Thymus (tissue), 11 donors: ENCODE measurements around the gene ADAMTS3. TPM values are rescaled to one million over a fixed set of nuclear protein-coding genes. Genes with fewer than 3 reads are reported as not detected.

ENCODE experiments used
- DNase-seq, 9 donors: peaks; one replicate each; pipeline ENCODE4 v3.0.0-alpha.2; 2013; ENCODE audit warnings: low spot score in 9 of 9, low read depth in 6 of 9, missing footprints in 1 of 9
- H3K27ac ChIP-seq, 2 donors: one replicate each; pipeline ENCODE4 v1.5.1; 2013; ENCODE audit warnings: control low read depth in 1 of 2, low read depth in 1 of 2, low read length in 1 of 2, mild to moderate bottlenecking in 1 of 2, moderate library complexity in 1 of 2
- H3K27me3 ChIP-seq, 2 donors: one replicate each; pipeline ENCODE4 v1.5.1; 2013; ENCODE audit warnings: low read length in 1 of 2; ENCODE audit not compliant: control insufficient read depth in 2 of 2, insufficient read depth in 1 of 2
- H3K36me3 ChIP-seq, 2 donors: one replicate each; pipeline ENCODE4 v1.5.1; 2013; ENCODE audit warnings: low read length in 1 of 2, mild to moderate bottlenecking in 1 of 2, moderate library complexity in 1 of 2; ENCODE audit not compliant: control insufficient read depth in 2 of 2, insufficient read depth in 2 of 2
- H3K4me1 ChIP-seq, 2 donors: one replicate each; pipeline ENCODE4 v1.5.1; 2013; ENCODE audit warnings: low read length in 2 of 2; ENCODE audit not compliant: control insufficient read depth in 2 of 2, insufficient read depth in 2 of 2
- H3K4me3 ChIP-seq, 2 donors: one replicate each; pipeline ENCODE4 v1.5.1; 2013; ENCODE audit warnings: low read length in 2 of 2, control low read depth in 1 of 2, mild to moderate bottlenecking in 1 of 2
- H3K9me3 ChIP-seq, 2 donors: one replicate each; pipeline ENCODE4 v1.5.1; 2013; ENCODE audit warnings: low read length in 1 of 2, mild to moderate bottlenecking in 1 of 2; ENCODE audit not compliant: control insufficient read depth in 2 of 2, insufficient read depth in 1 of 2
- WGBS: extraction: QIAGEN DNeasy Blood & Tissue Kit; methylation state at CpG from one replicate; pipeline ENCODE4 v1.1.7; 2013; 5-methylcytosine and 5-hydroxymethylcytosine counted together
- polyA plus RNA-seq: library from polyadenylated mRNA; stranded (reverse); fragments of 200-250 nt; gene quantifications from one replicate; pipeline ENCODE4 v1.2.3, GENCODE V29; 2013
- total RNA-seq: library from RNA; stranded (reverse); fragments of 120-200 nt; gene quantifications from one replicate; pipeline ENCODE4 v1.2.4, GENCODE V29; 2013
- donor health status: healthy.

ADAMTS3 gene
- total and polyA plus RNA-seq, 2 donors, result 1.1 to 1.8 TPM

DNA sequence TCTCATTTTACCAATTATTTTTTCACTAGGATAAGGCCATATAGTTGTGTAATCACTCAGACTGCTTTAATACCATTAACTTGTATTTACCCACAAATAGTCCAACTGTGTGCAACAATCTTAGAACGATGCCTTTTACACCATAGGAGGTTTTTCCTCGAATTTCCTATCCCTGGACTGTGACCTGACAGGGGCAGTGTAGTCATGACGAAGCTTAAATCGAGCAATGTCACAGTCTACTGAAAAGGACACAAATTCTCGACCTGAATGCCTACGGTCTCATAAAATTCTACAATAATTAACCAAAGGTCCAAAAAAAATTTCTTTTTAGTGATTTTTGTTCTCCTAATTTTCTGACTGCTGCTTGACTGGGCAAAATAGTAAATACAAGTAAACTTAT, 208.9 kb downstream of the ADAMTS3 start:
- no peaks in the 10 kb centered on the region for H3K36me3 ChIP-seq
- WGBS, result 92% methylated on average over 6 of the region's 6 CpGs
- H3K27me3 ChIP-seq, result no peaks in the 10 kb centered on the region
- H3K27ac ChIP-seq, result no peak overlapping the region
- no peak overlapping the region for H3K4me3 ChIP-seq
- H3K4me1 ChIP-seq, result no peaks in the 10 kb centered on the region
- DNase-seq, result no peak
- no peaks in the 10 kb centered on the region for H3K9me3 ChIP-seq

DNA sequence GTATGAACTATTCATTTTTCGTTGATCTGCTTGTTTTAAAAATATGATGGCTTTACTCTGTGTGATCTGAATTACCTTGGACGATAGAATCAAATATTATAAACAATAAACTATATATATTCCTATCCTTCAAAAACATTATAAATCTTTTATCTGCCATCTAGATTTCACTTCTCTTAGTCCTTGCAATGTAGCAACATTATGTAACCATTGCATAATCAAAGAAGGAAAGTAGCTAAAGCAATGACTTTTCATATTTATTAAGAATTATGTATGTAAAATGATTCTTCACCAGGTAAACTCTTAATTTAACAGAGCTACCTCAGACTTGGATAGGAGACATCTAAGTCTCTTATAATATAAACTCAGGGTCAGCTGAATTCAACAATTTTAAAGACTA, 210.5 kb downstream of the ADAMTS3 start:
- H3K36me3 ChIP-seq, result no peaks in the 10 kb centered on the region
- WGBS, result 94% methylated on average over 2 of the region's 2 CpGs
- no peak for DNase-seq
- no peaks in the 10 kb centered on the region for H3K4me1 ChIP-seq
- H3K4me3 ChIP-seq, result no peak overlapping the region
- H3K27ac ChIP-seq, result no peak overlapping the region
- no peaks in the 10 kb centered on the region for H3K27me3 ChIP-seq
- no peaks in the 10 kb centered on the region for H3K9me3 ChIP-seq

DNA sequence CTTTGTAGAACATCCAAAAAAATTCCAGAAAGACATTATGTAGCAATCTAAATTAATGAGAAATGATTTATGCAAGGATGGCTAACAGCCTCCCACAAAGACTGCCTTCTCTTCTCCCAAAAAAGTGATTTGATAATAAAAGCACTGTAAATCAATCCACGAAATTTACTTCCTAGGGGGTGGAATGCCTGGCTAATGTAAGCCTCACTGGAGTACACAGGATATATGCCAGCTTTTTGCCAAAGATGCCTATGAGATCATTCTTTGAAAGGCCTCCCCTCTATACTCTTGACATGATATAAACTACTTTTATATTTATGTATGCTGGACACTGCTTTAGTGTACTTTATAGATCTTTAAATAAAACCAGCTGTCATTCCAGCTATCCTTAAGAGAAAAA, 211.1 kb downstream of the ADAMTS3 start:
- Histone ChIP-seq H3K9me3 (no peaks in the 10 kb centered on the region), H3K36me3 (no peaks in the 10 kb centered on the region), H3K27ac (no peak overlapping the region), H3K4me3 (no peak overlapping the region), H3K27me3 (no peaks in the 10 kb centered on the region), H3K4me1 (no peaks in the 10 kb centered on the region)
- no peak for DNase-seq
- 75% methylated on average over 1 of the region's 1 CpG for WGBS

DNA sequence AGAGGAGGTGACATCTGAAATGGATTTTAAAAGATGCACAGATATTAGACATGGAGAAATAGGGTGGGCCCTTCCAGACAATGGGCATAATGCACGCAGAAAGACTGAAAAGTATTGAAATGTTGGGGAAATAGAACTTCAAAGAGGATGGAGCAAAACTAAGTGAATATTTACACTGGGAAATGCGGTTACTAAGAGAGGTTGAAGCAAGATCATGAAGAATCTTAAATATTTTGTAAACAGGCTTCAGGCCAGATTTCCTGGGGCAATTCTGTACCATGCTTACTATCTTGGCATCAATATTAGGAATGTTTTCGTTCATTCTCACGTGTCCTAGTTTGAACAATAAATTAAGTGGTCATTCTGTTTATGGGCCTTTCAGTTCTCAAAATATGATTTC, 216.3 kb downstream of the ADAMTS3 start:
- H3K36me3 ChIP-seq, result no peaks in the 10 kb centered on the region

DNA sequence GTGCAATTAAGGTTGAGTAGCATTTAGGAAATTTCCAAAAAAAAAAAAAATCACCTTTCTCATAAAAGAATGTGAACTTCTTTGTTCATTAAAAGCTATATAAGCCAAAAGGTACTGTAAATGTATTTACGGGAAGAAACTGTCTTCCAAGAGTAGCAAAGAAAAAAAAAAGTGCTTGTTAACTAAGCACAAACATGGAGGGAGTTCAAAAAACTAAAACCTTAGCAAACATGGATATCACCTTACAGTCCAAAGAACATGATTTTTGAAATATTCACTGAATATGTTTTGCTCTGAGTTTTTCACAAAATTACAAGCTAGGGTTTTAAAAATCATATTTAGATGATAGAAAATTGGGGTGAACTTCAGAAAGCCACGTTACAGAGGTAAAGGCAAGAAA, 217.5 kb downstream of the ADAMTS3 start:
- DNase-seq, result no peak
- no peak overlapping the region for H3K4me3 ChIP-seq
- 90% methylated on average over 2 of the region's 2 CpGs for WGBS

More for the DNA sequence above, 216.3 kb downstream of the ADAMTS3 start:
- 95% methylated on average over 4 of the region's 4 CpGs for WGBS
- Histone ChIP-seq H3K27ac (no peak overlapping the region), H3K4me1 (no peaks in the 10 kb centered on the region), H3K4me3 (no peak overlapping the region), H3K27me3 (no peaks in the 10 kb centered on the region), H3K9me3 (no peaks in the 10 kb centered on the region)
- DNase-seq, result no peak

DNA sequence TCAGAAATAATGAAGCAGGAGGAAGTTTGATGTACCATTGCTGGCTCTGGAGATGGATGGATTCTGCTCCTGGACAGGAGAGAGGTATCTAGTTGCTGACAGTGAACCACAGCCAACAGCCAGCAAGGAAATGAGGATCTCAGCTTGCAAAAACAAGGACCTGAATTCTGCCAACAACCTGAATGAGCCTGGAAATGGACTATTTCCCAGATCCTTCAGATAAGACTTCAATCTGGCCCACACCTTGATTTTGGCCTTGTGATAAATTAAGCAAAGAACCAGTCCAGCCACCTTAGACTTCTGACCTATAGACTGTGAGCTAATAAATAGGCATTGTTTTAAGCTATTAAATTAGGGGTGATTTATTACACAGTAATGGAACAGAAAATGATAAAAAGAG, 220.3 kb downstream of the ADAMTS3 start:
- Histone ChIP-seq H3K27me3 (no peaks in the 10 kb centered on the region), H3K4me3 (no peak overlapping the region), H3K36me3 (no peaks in the 10 kb centered on the region), H3K9me3 (no peaks in the 10 kb centered on the region), H3K4me1 (no peaks in the 10 kb centered on the region), H3K27ac (no peak overlapping the region)
- DNase-seq, result no peak

More for the DNA sequence above, 217.5 kb downstream of the ADAMTS3 start:
- Histone ChIP-seq H3K27me3 (no peaks in the 10 kb centered on the region), H3K36me3 (no peaks in the 10 kb centered on the region), H3K4me1 (no peaks in the 10 kb centered on the region), H3K27ac (no peak overlapping the region), H3K9me3 (no peaks in the 10 kb centered on the region)

DNA sequence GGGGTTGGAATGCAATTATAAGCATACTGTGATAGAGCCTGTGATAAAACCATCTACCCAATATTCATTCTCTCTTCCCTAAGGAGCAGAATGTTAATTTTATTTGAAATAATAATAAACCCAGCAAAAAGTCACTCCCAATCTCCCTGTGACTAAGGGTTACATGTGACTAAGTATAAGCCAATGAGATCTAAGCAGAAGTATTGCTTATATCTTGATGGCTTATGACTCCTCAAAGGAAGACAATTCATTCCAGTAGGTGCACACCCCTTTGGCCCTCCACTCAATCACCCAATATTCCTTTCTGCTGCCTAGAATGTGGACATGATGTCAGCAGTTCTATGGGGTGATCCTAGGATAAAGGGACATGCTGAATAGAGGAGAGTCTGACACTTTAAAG, 224.6 kb downstream of the ADAMTS3 start:
- Histone ChIP-seq H3K9me3 (no peaks in the 10 kb centered on the region), H3K27ac (no peak overlapping the region), H3K4me1 (no peaks in the 10 kb centered on the region), H3K36me3 (no peaks in the 10 kb centered on the region), H3K4me3 (no peak overlapping the region), H3K27me3 (no peaks in the 10 kb centered on the region)
- DNase-seq, result no peak

DNA sequence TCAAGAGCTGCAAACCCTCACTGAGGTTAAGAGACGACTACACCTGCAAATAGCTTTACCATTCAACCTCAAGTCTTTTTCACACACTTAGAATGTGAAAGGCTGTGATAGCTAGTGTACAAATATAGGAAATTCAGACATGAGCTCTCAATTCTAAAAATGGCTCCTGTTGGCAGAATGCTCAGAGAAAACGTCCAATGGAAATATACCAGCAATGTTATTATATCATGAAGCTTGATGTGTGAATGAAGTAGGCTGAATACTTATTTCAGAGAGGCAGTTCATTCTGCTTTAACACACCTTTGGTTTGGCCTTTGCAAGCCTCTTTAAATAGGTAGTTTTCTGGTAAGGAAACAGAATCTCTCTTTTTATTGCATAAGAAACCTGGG, 227.6 kb downstream of the ADAMTS3 start:
- DNase-seq, result no peak
- Histone ChIP-seq H3K27ac (no peak overlapping the region), H3K27me3 (no peaks in the 10 kb centered on the region), H3K36me3 (no peaks in the 10 kb centered on the region), H3K9me3 (no peaks in the 10 kb centered on the region), H3K4me3 (no peak overlapping the region), H3K4me1 (no peaks in the 10 kb centered on the region)
- WGBS, result 85% methylated on average over 2 of the region's 2 CpGs

DNA sequence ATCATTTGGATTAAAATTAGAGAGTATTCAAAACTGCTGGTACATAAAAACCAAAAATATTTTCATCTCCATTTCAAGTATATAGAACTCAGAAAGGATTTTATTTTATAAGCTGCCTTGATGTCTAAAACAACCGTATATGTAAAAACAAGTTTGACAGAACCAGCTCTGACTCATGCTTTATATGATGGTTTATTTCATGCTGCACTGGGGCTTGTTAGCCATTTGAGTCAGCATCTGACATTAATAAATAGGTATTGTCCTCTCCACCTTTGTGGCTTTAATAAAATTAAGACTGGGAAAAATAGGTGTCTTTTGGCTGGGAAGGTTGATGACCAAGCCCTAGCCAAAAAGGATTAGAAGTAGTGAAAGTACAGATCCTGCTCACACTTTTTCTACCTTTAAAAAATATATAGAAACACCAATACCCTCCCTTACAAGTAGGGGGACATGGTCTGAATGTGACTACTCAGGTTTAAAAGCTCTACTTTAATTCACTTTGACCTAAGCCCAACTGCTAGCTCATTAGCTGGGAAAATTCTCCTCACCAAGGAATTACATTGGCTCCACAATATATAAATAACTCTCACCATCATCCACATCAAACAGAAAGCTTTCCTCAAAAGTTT, 228.1 kb downstream of the ADAMTS3 start:
- Histone ChIP-seq H3K36me3 (no peaks in the 10 kb centered on the region), H3K4me3 (no peak overlapping the region), H3K27ac (no peak overlapping the region), H3K4me1 (no peaks in the 10 kb centered on the region), H3K9me3 (no peaks in the 10 kb centered on the region), H3K27me3 (no peaks in the 10 kb centered on the region)
- no peak for DNase-seq
- 96% methylated on average over 1 of the region's 1 CpG for WGBS

DNA sequence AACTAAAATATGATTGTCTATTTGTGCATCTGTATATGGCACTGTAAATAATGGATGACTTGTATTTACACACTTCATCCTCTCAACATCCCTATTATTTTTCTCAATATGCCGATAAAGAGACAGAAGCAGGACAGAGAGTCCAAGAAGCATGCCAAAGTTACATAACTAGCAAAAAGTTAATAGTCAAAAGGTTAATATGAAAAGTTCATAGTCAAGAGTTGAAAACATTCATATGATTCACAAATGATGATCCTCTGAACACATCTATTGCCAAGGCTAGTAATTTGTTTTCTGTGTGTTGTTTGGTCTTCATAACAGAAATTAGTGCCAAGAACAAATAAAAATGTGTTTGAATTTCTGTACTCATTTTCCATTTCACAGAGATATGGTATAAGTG, 231.0 kb downstream of the ADAMTS3 start:
- 100% methylated on average over 1 of the region's 1 CpG for WGBS
- Histone ChIP-seq H3K27me3 (no peaks in the 10 kb centered on the region), H3K4me3 (no peak overlapping the region), H3K4me1 (no peaks in the 10 kb centered on the region), H3K27ac (no peak overlapping the region), H3K9me3 (no peaks in the 10 kb centered on the region), H3K36me3 (no peaks in the 10 kb centered on the region)
- no peak for DNase-seq
